C4-2B (cell line): ENCODE data around the gene LMO7.
A peak's percentile ranks its signal among the peaks of the same experiment; 100 is the strongest.

Source experiments
- H3K27ac ChIP-seq: fragments of 450-650 bp; 2 replicates; pipeline ENCODE4 v1.5.1; 2017
- ZFX ChIP-seq: fragments of 450-650 bp; IDR thresholded peaks from 2 replicates; pipeline ENCODE4 v1.6.1; 2017
- TF ChIP-seq, protein P1 (sequence below): fragments of 450-650 bp; conservative IDR thresholded peaks from 2 replicates; pipeline ENCODE4 v1.5.1; 2017; ENCODE audit warnings: mild to moderate bottlenecking

The LMO7 gene

DNA sequence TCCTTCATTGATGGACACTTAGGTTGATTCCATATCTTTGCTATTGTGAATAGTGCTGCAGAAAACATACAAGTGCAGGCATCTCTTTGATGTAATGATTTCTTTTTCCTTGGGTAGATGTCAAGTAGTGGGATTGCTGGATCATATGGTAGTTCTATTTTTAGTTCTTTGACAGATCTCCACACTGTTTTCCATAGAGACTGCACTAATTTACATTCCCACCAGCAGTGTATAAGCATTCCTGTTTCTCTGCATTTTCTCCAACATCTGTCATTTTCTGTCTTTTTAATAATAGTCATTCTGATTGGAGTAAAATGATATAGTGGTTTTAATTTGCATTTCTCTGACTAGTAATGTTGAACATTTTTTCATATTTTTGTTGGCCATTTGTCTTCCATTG is 116.7 kb downstream of the LMO7 start:
- no peak overlapping the region for H3K27ac ChIP-seq
- no peak for TF ChIP-seq ZFX
- TF ChIP-seq, protein P1, sequence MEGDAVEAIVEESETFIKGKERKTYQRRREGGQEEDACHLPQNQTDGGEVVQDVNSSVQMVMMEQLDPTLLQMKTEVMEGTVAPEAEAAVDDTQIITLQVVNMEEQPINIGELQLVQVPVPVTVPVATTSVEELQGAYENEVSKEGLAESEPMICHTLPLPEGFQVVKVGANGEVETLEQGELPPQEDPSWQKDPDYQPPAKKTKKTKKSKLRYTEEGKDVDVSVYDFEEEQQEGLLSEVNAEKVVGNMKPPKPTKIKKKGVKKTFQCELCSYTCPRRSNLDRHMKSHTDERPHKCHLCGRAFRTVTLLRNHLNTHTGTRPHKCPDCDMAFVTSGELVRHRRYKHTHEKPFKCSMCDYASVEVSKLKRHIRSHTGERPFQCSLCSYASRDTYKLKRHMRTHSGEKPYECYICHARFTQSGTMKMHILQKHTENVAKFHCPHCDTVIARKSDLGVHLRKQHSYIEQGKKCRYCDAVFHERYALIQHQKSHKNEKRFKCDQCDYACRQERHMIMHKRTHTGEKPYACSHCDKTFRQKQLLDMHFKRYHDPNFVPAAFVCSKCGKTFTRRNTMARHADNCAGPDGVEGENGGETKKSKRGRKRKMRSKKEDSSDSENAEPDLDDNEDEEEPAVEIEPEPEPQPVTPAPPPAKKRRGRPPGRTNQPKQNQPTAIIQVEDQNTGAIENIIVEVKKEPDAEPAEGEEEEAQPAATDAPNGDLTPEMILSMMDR, result no peak

DNA sequence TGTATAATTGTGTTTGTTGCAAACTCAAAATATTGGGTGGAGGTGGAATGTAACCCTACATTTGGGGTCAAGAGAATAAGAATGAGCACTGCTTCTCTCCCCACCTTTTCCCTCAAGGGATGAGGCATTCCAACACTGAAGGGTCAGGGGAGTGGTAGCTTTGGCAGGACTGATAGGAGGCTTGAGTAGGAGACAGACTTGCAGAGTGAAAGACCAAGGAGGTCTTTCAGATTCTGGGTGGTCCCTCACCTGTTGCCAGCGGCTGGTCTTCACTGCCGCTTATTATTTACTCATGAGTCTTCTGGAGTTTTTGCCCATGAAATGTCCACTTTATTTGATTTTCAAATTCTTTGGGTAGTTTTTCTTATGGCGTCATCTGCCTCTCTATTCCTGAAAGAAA is 118.8 kb downstream of the LMO7 start:
- TF ChIP-seq, protein P1, result no peak
- TF ChIP-seq ZFX, result no peak
- H3K27ac ChIP-seq, result no peak overlapping the region

DNA sequence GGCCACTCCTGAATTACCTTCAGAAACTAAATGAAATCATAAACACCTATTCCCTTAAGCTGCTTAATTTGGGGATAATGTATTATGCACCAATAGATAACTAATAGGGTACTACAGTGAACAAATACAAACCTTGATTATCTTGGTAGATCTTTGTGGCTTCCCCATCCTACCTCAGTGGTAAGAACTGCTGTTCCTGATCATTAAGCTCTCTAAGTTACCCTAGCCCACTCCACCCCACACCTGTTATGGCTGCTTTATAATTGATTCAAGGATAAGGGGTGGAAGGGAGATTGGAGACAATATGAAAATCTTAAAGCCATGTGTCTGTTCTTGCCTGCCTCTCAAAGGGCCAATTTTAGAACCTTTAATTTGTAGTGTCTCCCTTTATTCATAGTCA is 121.2 kb downstream of the LMO7 start:
- TF ChIP-seq, protein P1, result no peak
- no peak for TF ChIP-seq ZFX
- no peak overlapping the region for H3K27ac ChIP-seq

DNA sequence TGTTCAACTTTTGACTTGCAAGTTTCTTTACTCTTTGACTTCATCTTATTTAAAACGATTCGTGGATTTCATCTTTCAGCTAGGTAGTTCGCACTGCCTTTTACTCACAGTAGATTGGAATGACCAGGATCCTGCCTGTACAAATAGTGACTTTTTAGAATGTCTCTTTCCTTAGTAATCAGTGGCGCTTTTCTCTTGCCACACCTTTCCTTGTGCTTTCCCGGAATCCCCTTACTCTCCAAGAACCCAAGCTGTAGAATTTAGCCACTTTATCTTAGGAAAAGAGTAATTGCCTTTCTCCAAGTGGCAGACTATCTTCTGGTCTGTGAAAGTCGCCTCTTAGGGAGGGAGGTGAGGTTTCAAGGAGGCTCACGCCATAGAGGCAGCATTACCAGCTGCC is 123.4 kb downstream of the LMO7 start:
- H3K27ac ChIP-seq, result no peak overlapping the region
- TF ChIP-seq, protein P1, result no peak
- no peak for TF ChIP-seq ZFX

DNA sequence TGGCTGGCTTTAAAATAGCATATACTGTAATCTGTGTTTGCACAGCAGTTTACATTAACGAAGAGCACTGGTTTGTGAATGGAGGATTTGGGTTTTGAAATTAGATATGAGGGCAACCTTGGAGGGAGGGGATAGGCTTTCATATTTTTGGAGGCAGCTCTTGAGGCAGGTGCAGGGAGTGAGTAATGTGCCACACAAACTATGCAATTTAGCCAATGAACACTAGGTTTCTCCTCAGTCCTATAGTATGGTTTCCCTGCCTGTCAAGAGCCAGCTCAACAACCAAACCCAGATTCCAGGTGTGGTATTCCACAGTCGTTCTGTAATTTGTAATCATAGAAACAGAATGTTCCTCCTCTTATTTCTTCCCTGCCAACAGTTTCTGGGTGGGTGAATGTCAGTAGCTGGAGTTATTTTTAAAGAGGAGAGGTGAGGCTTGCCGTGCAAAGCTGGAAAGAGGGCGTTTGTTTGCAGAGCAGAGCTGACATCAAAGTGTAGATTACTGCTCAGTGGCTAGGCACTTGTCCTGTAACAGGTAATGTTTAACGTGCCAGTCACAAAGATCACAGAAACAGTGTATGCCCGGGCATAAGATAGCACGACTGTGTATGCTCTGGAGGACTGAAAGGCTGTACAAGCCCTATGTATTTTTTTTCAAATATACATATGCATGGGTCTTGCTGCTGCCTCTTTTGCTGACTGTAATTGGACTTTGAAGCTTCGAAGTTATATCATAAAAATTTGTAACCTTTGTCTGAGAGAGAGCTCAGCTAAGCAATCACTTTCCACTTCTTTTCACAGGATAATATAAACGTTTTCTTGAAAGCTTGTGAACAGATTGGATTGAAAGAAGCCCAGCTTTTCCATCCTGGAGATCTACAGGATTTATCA is 124.2 kb downstream of the LMO7 start:
- TF ChIP-seq, protein P1, result peak; percentile 9; the same call in 1 of the 2 replicates
- no peak for TF ChIP-seq ZFX
- H3K27ac ChIP-seq, result no peak overlapping the region

DNA sequence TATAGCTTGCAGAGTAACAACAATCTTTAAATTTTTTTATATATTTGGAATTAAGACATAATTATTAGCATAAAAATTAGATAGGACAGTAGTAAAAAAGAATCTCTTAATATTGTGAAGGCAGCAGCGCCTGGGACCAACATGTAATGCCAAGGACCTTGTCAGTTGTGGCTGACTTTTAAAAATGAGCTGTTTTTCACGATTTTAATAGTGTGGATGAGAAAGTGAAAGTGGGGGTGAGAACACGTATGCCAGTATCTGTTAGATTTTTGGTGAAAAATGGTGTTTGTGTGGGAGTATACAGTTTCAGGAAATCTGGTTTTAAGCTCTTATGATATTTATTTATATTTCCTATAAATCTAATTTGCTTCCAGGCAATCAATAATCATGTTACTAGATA is 125.2 kb downstream of the LMO7 start:
- H3K27ac ChIP-seq, result no peak overlapping the region
- TF ChIP-seq, protein P1, result no peak
- no peak for TF ChIP-seq ZFX

DNA sequence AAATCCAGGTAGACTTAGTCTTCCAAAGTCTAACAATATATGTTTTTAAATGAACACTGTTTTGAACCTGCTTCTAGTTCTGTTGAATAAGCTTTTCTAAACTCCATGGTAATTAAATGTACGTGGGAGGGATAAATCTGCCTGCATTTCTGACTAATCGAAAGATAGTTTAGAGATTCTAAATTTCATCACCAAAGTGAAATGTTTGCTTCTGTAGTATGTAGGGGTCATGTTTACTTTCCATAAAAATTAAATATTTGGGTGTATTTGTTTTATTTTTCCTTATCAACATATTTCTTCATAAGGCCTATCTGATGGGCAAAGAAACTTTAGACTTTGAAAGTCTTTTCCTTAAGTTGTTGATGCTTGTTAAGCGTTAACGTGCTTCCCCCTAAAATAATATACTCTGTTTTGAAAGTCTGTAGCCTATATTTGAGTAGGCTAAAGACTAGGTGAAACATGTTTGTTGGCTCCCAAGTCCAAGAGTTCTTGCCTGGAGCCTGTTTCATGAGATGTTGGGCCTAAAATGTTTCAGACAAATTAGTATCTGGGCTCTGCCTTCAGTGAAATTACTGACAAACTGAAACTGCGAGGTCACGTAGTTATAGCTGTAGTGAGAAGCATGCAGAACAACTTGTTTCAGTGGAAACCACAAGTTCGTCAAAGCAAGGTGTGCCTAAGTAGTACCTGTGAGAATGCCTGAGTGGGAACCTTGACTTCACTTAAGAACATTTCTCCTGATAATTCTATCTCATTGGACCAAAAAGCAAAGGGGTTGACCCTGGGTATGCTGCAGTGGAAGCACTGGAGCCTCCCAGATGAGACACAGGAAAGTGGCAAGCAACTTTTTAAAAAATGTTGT is 126.2 kb downstream of the LMO7 start:
- H3K27ac ChIP-seq, result no peak overlapping the region
- TF ChIP-seq ZFX, result no peak
- TF ChIP-seq, protein P1, result no peak
